Mononuclear cell (primary cell): ENCODE data around the gene ADD1. TPM values are rescaled to one million over a fixed set of nuclear protein-coding genes. Genes with fewer than 3 reads are reported as not detected.

Source experiments
- H3K27me3 ChIP-seq: 2 replicates; pipeline ENCODE4 v1.6.0; 2011; ENCODE audit warnings: low read length, control low read depth; ENCODE audit not compliant: insufficient read depth
- H3K4me1 ChIP-seq: 2 replicates; pipeline ENCODE4 v1.5.1; 2011; ENCODE audit warnings: mild to moderate bottlenecking, low read length, control low read depth; ENCODE audit not compliant: insufficient read depth
- H3K4me3 ChIP-seq: 2 replicates; pipeline ENCODE4 v1.5.1; 2011; ENCODE audit warnings: mild to moderate bottlenecking, low read length, moderate library complexity
- H3K9me3 ChIP-seq: 2 replicates; pipeline ENCODE4 v1.5.1; 2011; ENCODE audit warnings: low read depth, mild to moderate bottlenecking, control low read depth, low read length
- total RNA-seq: library from RNA; depleted of rRNA; stranded (reverse); fragments of >200 nt; gene quantifications from one replicate; pipeline ENCODE4 v1.2.3, GENCODE V29; 2012

ADD1 gene
- total RNA-seq, 1 donor: 147 TPM

DNA sequence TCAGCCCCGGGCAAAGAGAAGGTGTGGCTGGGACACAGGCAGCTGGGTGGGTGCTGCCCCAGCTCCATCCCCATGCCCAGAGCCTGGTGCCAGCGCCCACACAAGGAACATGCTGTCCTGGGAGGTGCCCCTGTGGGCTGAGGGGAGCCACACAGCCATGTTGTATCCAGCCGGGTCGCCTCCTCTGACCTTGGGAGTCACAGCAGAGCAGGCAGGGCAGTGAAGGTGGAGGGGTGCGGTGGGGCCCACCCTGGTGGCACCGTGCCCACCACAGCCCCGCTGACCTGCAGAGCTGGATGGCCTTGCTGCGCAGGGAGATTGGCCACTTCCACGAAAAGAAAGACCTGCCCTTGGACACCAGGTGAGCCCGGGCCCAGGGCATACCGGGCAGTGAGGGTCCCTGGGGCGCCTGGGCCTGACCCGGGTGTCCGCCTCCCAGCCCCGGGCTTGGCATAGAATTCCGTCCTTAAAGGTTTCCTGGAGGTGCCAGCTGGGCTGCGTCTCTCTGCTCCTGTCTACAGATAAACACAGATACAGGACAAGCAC lies 18.7 kb upstream of the ADD1 start:
- H3K4me3 ChIP-seq: no peak overlapping the region
- no peaks in the 10 kb centered on the region for H3K4me1 ChIP-seq
- H3K9me3 ChIP-seq: no peaks in the 10 kb centered on the region
- no peaks in the 10 kb centered on the region for H3K27me3 ChIP-seq

DNA sequence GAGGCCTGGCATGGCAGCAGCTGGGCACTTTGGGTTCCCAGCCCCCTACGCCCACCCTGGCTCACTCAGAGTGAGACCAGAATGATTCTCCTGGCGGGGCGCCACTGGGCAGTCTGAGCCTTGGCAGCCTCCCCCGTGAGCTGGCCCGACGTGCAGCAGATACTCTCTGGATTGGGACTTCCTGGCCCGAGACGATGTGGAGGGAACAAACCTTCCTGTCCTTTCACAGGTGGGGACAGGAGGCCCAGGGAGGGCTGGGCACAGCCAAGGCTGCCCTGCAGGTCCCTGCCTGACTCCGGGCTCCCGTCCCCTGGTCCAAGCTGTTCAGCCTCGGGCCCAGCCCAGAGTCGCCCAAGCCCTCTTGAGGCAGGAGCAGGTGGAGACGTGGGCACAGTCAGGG lies 17.9 kb upstream of the ADD1 start:
- no peaks in the 10 kb centered on the region for H3K4me1 ChIP-seq
- no peaks in the 10 kb centered on the region for H3K9me3 ChIP-seq
- no peak overlapping the region for H3K4me3 ChIP-seq
- H3K27me3 ChIP-seq: no peaks in the 10 kb centered on the region

GRCh38 chr4:2827071-2827873 lies 16.4 kb upstream of the ADD1 start:
- Histone ChIP-seq H3K9me3 (no peaks in the 10 kb centered on the region), H3K27me3 (no peaks in the 10 kb centered on the region), H3K4me3 (no peak overlapping the region), H3K4me1 (peaks cover 4% of the 10 kb centered on the region)

GRCh38 chr4:2827874-2828751 lies 15.5 kb upstream of the ADD1 start:
- Histone ChIP-seq H3K4me1 (peaks cover 6% of the 10 kb centered on the region), H3K9me3 (no peaks in the 10 kb centered on the region), H3K4me3 (no peak overlapping the region), H3K27me3 (no peaks in the 10 kb centered on the region)

- Histone ChIP-seq H3K27me3 (no peaks in the 10 kb centered on the region), H3K4me1 (peaks cover 9% of the 10 kb centered on the region), H3K9me3 (no peaks in the 10 kb centered on the region), H3K4me3 (no peak overlapping the region)
Observed at GRCh38 chr4:2828758-2829181, 14.9 kb upstream of the ADD1 start.

DNA sequence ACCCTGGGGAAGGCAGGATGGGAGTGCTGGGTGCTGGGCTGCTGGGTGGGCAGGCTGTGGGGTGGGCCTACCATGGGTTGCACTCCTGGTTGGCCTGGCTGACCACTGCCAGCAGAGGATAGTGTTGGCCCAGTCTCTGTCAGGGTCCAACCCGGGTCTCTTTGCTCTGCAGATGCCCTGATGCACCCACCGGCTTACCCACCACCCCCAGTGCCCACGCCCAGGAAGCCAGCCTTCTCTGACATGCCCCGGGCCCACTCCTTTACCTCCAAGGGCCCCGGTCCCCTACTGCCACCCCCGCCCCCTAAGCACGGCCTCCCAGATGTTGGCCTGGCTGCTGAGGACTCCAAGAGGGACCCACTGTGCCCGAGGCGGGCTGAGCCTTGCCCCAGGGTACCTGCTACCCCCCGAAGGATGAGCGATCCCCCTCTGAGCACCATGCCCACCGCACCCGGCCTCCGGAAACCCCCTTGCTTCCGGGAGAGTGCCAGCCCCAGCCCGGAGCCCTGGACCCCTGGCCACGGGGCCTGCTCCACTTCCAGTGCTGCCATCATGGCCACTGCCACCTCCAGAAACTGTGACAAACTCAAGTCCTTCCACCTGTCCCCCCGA lies 14.2 kb upstream of the ADD1 start:
- H3K4me3 ChIP-seq: no peak overlapping the region
- peaks cover 16% of the 10 kb centered on the region for H3K4me1 ChIP-seq
- no peaks in the 10 kb centered on the region for H3K27me3 ChIP-seq
- H3K9me3 ChIP-seq: no peaks in the 10 kb centered on the region

GRCh38 chr4:2829933-2830451 lies 13.7 kb upstream of the ADD1 start:
- Histone ChIP-seq H3K4me1 (peaks cover 21% of the 10 kb centered on the region), H3K4me3 (no peak overlapping the region), H3K27me3 (no peaks in the 10 kb centered on the region), H3K9me3 (no peaks in the 10 kb centered on the region)

GRCh38 chr4:2830632-2831610 lies 12.7 kb upstream of the ADD1 start:
- Histone ChIP-seq H3K27me3 (no peaks in the 10 kb centered on the region), H3K4me1 (peaks cover 31% of the 10 kb centered on the region), H3K9me3 (no peaks in the 10 kb centered on the region), H3K4me3 (no peak overlapping the region)

DNA sequence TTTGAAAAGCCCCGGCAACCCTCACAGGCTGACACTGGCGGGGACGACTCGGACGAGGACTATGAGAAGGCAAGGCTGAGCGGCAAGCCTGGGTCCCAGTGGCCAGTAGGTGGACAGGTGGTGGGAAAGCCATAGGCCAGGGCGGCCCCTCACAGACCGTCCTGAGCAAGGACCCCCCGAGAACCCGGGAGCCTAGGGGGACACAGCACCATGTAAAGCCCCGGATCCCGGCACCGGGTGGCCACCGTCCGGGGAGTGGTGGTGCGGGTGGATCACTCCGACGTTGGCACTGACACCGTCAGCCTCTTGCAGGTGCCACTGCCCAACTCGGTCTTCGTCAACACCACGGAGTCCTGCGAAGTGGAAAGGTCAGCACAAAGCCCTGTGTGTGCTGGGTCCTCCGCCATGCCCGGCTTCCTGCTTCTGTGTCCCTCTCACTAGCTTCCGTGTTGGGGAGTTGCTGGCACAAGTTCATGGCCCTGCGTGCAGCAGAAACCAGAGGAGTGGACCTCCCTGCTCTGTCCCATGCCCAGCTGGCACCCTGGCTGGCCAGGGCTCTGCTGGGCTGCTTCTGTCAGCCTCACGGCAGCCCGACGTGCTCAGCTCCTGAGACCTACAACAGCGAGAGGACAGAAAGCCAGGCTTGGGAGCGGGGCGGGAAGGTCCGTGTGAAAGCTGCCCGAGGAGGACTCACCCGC lies 11.9 kb upstream of the ADD1 start:
- H3K4me1 ChIP-seq: peaks cover 39% of the 10 kb centered on the region

GRCh38 chr4:2832309-2832980 lies 11.2 kb upstream of the ADD1 start:
- peaks cover 46% of the 10 kb centered on the region for H3K4me1 ChIP-seq
- no peak overlapping the region for H3K4me3 ChIP-seq
- H3K9me3 ChIP-seq: no peaks in the 10 kb centered on the region
- no peaks in the 10 kb centered on the region for H3K27me3 ChIP-seq

More for the DNA sequence above, 11.9 kb upstream of the ADD1 start:
- Histone ChIP-seq H3K4me3 (no peak overlapping the region), H3K9me3 (no peaks in the 10 kb centered on the region), H3K27me3 (no peaks in the 10 kb centered on the region)

DNA sequence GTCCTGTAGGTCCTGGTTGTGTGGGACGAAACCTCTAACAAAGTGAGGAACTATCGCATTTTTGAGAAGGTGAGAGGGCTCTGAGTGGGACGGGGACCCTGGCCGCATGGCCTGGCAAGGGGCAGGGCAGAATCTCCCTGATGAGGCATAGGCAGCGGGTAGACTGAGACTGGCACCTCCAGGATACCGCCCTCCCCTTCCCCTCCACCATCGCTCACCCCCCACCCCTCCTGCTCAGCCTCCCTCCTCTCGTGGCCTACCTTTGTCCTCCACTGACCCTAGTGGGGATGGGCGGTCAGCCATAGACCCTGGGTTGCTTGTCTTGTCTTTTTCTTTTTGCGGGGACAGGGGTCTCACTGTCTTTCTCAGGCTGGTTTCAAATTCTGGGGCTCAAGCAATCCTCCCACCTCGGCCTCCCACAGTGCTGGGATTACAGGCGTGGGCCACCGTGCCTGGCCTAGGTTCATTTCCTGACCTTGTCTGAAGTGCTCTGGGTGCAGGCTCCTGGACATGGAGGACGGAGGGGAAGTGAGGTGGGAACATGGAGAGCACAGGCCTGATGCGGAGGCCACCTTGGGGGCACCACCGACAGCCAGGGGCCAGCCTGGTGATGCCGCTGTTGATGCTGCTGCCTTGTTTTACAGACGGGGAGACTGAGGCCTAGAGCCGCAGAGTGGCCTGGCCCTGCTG lies 10.5 kb upstream of the ADD1 start:
- Histone ChIP-seq H3K4me3 (no peak overlapping the region), H3K4me1 (peaks cover 53% of the 10 kb centered on the region), H3K27me3 (no peaks in the 10 kb centered on the region), H3K9me3 (no peaks in the 10 kb centered on the region)

DNA sequence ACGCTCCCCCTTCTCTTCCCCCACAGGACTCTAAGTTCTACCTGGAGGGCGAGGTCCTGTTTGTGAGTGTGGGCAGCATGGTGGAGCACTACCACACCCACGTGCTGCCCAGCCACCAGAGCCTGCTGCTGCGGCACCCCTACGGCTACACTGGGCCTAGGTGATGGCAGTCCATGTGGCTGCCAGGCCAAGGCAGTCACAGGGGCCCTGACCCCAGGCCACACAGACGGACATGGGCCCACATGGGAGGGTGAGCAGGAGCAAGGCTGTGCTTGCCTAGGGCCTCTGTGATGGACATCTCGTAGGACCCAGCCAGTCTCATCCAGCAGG lies 10.0 kb upstream of the ADD1 start:
- Histone ChIP-seq H3K9me3 (no peaks in the 10 kb centered on the region), H3K4me3 (no peak overlapping the region), H3K27me3 (no peaks in the 10 kb centered on the region), H3K4me1 (peaks cover 58% of the 10 kb centered on the region)
